CD4-positive, alpha-beta T cell treated with Interleukin-12 subunit alpha and Interleukin-12 subunit beta, for 1 hour (primary cell): Measurements from ENCODE around the gene GPC6.
"Not testable (repeated sequence)": the region's sequence is repeated elsewhere in the genome, so short reads cannot be mapped to it uniquely, and the experiment has no call there.

Source experiments
- DNase-seq: peaks from one replicate; pipeline ENCODE4 v3.0.0-alpha.2; 2020

GPC6 gene

GRCh38 chr13:94322925-94323763, 1096.5 kb downstream of the GPC6 start:
- DNase-seq, result no peak

DNA sequence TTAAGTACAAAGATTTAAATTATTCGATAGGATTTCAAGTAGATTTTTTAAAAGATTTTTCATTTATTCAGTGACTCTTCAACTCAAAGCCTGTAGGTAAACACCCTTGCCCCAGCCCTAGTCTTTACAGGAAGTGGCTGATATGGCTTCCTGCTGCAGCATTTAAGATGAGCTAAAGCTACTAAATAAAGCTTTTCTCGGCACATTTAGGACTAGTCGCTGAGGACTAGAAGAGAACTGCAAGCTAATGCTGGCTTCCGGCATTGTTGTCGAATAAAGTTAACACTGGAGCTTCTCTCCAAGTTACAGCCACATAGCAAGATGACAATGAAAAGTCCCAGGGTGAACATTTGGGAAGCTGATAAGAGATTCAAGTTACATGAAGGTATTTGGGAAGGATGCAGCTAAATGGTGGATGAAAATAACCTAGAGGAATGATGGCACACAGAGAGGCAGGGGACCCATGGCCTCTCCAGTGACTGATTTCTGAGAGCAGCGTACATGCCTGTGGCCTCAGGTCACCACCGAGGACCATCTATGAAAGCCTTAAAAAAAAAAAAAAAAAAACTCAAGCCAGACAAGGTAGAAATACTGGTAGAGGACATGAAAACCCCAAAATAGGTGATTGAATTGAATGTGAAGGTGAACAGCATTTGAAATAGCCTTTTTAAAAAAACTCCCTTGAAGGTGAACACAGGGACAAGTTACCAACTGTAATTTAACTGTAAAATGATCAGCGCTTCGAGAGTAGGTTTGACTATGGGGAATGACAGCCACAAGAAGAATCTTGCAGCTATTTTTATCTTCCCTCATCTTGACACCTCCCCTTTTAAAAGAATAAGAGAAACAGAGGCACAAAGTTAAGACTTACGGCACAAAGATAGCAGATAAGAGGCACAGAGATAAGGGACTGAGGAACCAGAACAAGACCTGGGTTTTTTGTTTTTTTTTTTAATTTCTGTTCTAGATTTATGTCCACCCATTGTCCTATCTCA, 1097.5 kb downstream of the GPC6 start:
- peak; percentile 67 for DNase-seq

- DNase-seq, result no peak
Observed at GRCh38 chr13:94324767-94325540, 1098.3 kb downstream of the GPC6 start.

- DNase-seq, result no peak
Observed at GRCh38 chr13:94325650-94326049, 1099.0 kb downstream of the GPC6 start.

DNA sequence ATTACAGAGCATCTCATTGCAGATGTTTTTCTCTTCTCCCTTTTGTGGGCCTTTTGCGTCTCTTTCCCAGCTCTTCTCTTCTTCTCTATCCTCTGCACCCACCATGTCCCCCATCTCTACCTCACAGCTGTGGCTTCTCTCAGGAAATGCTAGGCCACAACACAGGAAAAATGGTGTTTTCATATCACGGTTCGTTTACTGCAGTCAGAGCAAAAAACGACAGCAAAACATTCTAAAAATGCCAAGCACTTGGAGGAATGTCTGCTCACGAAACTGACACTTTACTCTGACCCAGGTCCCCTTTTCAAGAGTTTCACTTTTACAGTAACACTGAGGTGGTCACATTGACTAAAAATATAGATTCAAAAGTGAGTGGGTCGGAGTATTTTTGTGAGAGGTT, 1100.7 kb downstream of the GPC6 start:
- peak; percentile 36 for DNase-seq

GRCh38 chr13:94328381-94329041, 1101.9 kb downstream of the GPC6 start:
- DNase-seq, result no peak

- no peak for DNase-seq
Observed at GRCh38 chr13:94329277-94329676, 1102.7 kb downstream of the GPC6 start.

- DNase-seq, result no peak
Observed at GRCh38 chr13:94329754-94330551, 1103.3 kb downstream of the GPC6 start.

GRCh38 chr13:94330552-94331071, 1104.0 kb downstream of the GPC6 start:
- DNase-seq, result peak; percentile 31

DNA sequence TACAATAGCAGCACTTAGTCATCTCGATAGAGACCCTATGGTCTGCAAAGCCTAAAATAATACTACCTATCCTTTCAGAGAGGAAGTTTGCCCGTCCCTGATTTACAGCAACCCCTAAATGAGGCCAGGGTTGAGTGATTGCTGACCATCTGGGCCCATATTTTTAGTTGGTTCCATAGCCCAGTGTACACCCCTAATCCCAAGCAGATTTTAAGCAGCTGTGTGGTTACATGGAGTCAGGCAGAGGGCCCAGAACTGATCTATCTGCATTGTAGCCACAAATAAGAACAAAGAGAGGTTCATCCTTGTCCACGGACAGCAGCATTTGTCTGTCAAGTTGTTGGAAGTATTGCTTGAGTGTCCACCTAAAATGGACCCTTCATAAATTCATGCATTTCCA, 1104.7 kb downstream of the GPC6 start:
- DNase-seq, result no peak

DNA sequence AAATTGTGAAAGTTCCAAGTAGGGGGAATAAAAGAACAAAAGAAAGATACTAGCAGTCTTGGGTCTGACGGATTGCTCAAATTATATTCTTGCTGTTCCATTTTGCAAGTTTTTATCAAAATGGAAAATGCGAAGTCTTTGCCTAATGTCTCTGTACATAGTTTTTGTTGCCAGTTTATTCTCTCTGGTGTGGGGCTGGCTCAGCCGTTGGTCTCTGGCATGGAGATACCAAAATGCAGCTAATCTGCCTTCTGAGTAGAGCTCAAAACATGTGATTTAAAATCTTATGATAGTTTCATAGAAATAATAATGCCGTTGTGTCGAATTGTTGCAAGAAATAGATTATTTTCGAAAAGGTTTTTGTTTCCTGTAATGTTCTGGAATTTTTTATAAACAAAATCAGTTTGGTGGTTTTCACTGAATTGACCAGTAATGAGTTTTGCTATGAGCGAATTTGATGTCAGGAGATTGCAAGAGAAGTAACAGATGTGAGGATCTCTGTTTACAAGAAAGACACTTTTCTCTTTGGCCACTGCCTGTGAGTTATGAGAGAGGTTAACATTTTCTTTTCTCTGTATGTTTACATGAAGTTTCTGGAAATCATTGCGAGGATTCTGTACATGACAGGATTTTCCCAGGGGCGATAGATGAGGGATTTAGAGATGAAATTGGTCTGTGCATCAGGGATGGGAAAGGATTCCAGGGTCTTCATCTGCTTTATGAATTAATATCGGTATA, 1105.9 kb downstream of the GPC6 start:
- DNase-seq, result no peak

GRCh38 chr13:94333131-94333820, 1106.7 kb downstream of the GPC6 start:
- DNase-seq, result no peak

DNA sequence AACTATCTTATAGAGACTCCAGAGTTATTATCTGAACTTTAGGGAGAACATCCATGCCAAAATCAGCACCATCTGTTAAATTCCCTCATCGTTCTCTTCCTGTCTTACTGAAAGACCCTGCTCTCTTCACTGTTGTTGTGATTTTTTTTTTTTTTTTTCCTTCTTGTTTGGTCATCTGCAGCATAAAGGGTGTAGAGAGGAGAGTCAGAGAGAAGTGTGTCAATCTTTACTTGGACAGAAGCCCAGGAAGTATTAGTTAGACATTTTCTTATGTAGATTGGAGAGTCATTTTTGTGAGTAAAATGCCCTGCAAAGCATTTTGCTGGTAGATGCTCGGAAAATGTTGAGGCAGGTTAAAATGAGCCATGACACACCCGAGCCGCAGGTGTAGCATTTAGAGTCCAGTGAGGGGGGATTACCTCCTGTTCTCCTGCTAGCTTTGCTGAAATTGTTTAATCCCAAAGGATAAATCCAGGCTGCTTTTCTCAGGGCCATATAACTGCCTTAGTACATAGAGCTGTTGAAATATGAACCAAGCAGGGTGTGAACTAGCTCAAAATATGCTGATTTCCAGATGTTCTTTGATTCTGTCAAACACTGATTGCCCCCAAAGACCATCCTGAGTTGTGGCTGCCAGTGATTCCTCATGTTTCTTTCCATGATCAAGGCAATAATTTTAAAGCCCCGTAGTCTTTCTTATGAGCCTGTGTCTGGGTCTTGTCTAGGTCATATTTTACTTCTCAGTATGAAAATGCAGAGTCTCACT, 1109.3 kb downstream of the GPC6 start:
- DNase-seq, result no peak

DNA sequence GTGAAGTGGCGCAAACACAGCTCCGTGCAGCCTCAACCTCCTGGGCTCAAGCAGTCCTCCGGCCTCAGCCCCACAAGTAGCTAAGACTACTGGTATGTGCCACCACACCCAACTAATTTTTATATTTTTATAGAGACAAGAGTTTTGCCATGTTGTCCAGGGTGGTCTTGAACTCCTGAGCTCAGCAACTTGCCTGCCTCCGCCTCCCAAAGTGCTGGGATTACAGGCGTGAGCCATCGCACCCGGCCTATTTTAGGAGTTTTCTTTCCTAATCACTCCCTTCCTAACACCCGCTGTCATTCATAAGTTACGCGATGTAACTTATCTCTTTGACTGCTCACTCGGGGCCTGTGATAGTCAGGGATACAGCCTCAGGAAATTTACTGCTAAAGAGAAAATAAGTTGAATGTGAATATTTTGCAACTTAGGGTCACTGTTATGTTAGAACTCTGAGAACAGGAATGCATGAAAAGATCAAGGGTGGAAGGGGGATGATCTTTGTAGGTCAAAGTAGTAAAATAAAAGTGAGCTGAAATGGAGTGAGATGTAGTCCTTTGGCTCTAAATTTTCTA, 1112.6 kb downstream of the GPC6 start:
- DNase-seq, result no peak

GRCh38 chr13:94342436-94343242, 1116.0 kb downstream of the GPC6 start:
- DNase-seq, result no peak

- no peak for DNase-seq
Observed at GRCh38 chr13:94343243-94343585, 1116.6 kb downstream of the GPC6 start.

DNA sequence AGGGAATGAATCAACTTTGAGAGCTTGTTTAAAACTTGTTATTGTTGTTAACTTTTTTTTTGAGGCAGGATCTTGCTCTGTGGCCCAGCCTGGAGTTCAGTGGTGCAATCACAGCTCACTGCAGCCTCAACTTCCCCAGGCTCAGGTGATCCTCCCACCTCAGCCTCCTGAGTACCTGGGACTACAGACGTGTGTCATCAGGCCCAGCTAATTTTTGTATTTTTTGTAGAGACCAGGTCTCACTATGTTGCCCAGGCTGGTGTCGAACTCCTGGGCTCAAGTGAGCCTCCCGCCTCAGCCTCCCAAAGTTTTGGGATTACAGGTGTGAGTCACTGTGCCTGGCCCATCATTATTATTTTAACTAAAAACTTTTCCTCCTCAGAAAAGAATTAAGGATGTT, 1117.1 kb downstream of the GPC6 start:
- DNase-seq, result not testable (repeated sequence)
